CD4-positive, alpha-beta T cell treated with Interleukin-15 for 4 hours (primary cell): ENCODE results near the gene PLEK.

Experiments
- DNase-seq: peaks from one replicate; pipeline ENCODE4 v3.0.0-alpha.2; 2020; ENCODE audit warnings: low spot score

The PLEK gene

DNA sequence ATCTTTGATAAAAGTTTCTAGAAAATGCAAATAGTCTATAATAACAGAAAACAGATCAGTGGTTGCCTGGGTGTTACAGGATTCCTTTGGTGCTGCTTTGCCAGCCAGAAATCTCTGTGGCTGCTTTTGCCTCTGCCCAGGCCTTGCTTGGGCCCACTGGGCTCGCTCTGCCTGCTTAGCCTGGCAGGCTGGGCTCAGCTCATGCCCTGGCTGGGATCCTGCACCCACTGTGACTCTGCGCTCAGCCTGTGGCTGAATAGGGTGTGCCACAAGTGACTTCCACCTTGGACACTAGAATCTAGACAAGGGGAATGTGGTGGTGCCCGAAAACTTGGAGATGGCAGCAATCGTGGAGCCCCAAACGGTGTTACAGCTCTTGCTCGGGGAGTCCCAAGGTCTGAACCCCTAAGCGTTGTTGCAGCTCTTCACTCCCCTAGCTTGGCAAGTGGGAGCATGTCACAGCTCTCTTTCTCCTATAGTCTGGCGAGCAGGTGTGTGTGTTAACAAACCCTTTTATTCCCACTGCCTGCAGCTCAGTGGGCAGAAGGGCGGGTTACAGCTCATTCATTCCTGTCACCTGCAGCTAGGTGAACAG lies 51.1 kb downstream of the PLEK start:
- DNase-seq, result no peak

DNA sequence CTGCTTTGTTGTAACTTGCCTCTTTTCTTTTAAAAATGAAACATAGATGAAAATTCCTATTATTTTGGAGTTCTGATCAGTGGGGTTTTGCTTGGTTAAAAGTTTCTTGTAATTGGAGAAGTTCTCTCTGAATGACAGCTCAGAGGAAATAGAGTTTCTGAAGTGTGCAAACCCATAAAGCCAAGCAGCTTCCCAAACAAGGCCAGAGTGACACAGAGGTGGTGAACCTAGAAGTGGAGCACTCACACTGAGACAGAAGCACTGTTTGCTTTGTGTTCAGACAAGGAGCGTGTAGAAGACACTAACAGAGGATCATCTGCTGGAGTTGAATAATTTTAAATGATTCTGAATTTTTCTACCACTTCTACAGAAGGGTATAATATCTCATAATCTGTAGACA lies 52.8 kb downstream of the PLEK start:
- DNase-seq, result peak; percentile 52

DNA sequence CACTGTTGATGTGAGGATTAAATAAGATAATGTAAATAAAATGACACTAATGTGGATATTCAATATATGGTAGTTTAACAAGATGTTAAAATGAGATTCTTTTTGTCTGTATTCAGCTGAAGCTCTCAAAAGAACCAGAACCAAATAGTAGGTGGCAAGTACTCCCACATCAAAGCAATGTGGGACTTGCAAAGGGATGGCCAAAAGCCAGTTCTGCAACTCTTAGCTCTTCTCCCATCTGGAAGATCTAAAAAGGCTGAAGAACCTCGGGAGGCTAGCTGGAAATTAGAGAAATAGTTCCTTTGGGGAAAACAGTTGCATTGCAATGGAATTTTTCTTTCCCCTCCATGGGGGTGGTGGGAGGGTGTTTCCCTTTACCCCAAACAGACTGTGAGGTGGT lies 53.3 kb downstream of the PLEK start:
- DNase-seq, result no peak

DNA sequence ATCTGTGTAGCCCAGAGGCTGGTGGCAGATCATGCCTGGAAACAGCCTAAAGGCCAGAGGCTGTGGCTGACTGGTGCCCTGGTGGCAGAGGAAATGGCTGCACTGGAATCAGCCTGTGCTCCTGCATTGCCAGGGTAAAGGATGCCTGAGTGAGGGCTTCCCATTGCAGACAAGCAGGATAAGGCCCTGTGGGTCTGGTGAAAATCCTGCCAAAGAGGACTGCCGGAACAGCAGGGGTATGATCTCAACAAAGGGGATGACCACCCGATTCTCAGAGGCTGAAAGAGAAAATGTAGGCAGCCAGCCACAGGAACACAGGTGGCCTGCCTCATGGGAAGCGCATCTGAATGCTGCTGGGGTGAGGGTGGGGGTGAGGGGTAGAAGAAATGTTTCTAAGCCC lies 53.8 kb downstream of the PLEK start:
- DNase-seq, result no peak

DNA sequence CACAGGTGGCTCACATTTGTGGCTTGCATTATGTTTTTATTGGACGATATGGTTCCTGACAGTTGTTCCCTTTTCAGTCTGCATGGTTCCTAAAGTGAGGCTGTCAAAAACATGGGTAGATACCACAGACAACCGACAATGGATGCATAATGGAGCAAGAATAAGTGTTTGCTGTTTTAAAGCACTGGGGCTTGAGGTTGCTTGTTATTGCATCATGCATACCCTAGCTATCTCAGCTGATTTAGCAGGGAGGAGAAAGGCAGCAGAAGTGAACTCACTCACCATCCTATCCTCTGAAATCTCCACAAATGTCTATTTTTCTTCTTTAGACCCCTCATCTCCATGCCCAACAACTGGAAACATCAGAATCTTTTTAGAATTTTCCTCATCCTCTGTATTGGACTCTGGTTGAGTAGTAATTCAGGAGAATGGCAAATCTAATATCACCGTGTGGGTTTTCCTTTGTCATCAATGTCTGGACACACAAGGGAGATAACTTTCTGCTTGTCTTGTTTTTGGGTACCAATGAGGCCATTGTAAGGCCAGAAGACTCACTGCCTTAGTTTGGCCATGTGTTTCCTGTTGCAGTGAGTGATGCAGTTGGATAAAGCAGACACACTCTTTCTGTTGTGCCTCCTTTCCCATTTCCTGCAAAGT lies 55.3 kb downstream of the PLEK start:
- no peak for DNase-seq

DNA sequence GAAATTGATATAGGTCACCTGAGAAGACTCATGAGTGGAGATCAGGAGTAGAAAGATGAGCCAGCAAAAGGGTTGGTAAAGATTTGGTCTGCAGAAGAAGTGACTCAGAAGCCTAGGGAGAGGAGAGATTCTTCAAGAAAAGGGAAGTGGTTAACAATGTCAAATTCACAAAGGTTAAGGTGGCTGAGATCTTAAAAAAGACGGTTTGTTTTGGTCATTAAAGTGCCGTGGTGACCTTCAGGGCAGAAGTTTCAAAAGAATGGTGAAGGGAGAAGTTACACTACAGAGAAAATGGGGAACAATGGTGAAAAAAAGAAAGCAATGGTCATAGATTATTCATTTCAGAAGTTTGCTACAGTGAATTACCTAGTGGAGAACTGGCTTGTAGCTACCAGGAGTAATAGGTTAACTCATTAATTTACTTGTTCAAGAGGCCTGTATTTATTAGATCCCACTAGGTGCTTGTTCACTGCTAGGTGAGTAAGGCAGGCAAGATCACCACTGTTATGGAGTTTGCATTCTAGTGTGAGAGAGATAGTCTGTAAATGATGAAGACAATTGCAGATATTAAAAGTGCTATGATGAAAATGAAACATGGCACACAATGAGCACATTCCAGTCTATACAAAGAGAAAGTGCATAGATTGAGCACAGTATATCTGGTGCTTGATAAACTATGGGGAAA lies 59.0 kb downstream of the PLEK start:
- DNase-seq, result peak; percentile 64

DNA sequence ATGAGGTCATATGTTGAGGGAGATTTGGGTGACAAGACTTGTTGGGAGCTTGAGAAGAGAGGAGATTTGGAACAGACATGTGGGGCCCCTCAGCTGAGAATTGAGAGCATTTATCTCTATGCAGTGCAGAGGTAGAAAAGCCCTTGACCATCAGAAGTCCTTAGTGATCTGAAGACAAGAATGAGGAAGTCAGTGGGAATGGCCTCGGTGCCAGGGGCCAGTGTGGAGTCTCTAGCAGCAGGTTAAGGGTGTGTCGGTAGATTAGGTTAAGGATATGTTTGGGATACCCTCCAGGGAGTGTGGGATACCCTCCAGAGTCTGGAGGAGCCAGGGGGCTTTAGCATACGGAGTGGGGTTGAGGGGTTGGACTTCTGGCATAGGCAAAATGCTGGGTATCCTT lies 60.4 kb downstream of the PLEK start:
- DNase-seq, result no peak

DNA sequence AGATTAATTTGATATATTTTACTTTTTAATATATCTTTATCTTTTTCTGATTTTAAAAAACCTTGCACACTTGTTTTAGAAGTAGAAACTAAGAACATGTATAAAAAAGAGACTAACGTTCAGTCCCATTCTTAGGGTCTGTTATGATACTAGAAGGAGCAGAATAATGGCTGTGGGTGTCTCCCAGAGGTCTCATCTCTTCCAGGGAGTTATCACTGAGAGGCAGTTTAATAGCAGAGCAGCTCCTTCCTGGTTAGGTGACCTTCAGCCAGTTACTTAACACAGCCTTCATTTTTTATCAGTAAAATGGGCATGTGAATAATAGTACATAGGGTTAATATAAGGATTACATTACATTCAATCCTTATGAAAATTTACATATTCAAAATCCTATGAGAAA lies 61.4 kb downstream of the PLEK start:
- no peak for DNase-seq

DNA sequence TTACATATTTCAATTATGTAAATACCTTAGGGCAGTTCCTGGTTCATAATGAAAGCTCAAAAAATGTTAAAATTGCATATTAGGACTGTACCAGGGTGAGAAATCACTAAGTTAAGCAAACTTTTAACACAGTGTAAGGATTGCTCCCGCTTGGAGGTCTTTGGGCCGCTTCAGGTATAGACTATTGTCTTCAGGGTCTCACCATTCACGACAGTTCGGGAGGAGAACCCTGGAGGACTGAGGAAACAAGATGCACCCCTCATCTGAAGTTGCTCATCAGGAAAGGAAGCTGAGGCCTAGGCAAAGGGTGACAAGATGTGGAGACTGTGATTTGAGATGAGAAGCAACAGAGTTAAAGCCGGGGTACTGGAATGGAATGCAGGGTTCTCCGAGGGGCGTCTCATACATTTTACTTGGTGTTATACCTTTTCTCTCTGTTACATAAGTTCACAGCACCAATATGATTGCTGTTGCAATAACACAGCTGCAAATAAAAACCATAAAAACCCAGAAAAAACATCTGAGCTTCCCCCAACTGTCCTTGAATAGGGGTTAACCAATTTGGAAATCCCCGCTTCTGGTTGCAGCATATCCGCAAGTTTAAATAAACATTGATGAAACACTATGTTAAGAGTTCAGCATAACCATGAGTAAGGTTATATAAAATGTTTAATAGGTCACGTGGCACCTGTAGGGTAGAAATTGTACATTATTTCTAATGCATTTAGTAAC lies 61.9 kb downstream of the PLEK start:
- peak; percentile 71 for DNase-seq

DNA sequence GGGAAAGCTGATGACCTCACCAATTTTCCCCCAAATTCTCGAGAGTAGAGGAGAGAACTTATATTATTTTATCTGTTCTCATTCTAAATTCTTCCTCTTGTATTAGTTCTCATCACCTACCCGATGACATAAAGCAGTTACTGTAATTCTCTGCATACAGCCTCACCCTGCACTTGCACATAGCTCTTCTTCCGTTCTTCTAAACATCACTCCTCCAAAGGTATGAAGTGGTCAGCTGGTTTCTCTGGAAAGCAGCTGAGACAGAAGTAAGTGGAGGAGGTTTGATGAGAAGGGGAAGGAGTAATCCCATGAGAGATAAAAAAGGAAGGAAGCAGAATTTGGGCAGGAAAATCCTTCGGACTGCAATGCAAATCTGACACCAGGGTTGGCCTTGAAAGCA lies 63.0 kb downstream of the PLEK start:
- DNase-seq, result no peak

DNA sequence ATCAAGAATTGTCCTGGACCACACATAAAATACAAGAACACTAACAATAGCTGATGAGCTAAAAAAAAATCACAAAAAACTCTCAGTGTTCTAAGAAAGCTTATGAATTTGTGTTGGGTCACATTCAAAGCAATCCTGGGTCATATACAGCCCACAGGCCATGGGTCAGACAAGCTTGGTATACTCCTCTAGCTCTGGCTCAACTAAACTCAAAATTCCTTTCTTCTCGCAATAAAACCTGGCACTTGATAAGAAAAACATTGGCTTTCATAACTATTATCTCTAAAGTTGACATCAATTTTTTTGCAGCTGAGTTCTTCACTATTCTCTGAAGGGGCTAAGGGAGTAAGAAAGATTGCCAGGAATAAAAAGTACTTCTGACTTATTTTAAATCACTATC lies 63.7 kb downstream of the PLEK start:
- no peak for DNase-seq

DNA sequence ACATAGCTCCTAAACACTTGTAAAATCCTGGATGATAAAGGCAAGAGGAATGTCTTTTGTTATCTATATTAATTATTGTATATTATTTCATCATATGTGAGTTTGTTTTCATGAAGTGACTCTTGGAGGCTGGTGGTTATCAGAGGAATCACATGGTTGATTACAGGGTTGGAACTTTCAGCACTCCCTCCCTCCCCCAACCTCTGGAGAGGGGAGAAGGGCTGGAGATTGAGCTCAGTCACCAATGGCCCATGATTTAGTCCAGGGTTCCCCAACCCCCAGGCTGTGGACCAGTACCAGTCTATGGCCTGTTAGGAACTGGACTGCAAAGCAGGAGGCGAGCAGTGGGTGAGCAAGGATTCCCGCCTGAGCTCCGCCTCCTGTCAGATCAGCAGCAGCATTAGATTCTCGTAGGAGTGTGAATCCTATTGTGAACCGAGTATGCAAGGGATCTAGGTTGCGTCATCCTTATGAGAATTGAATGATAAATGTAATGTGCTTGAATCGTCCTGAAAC lies 64.3 kb downstream of the PLEK start:
- no peak for DNase-seq

DNA sequence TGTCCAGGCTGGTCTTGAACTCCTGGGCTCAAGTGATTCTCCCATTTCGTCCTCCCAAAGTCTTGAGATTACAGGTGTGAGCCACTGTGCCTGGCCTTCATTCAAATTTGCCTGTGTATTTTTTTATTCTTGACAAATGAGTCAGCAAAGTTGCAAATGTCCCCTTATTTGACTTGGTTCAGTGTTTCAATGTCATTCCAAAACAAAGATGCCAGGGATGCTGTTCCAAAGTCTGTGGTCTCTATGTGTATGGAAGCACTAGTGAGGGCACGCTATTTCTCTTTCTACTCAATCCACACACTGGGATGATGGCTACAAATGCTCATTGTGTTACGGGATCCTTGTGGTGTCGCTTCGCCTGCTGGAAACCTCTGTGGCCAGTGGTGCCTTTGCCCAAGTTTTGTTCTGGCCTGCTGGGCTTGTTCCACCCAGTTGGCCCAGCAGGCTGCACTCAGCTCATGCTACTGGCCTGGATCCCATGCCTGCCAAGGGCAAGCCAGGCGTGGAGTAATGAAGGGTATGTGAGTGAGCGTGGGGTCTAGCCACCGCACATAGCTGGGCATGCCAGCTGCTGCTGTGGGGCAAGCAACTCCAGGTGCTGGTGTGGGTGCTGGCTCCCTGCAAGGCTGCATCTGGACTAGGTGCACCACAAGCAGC lies 66.4 kb downstream of the PLEK start:
- DNase-seq, result no peak

DNA sequence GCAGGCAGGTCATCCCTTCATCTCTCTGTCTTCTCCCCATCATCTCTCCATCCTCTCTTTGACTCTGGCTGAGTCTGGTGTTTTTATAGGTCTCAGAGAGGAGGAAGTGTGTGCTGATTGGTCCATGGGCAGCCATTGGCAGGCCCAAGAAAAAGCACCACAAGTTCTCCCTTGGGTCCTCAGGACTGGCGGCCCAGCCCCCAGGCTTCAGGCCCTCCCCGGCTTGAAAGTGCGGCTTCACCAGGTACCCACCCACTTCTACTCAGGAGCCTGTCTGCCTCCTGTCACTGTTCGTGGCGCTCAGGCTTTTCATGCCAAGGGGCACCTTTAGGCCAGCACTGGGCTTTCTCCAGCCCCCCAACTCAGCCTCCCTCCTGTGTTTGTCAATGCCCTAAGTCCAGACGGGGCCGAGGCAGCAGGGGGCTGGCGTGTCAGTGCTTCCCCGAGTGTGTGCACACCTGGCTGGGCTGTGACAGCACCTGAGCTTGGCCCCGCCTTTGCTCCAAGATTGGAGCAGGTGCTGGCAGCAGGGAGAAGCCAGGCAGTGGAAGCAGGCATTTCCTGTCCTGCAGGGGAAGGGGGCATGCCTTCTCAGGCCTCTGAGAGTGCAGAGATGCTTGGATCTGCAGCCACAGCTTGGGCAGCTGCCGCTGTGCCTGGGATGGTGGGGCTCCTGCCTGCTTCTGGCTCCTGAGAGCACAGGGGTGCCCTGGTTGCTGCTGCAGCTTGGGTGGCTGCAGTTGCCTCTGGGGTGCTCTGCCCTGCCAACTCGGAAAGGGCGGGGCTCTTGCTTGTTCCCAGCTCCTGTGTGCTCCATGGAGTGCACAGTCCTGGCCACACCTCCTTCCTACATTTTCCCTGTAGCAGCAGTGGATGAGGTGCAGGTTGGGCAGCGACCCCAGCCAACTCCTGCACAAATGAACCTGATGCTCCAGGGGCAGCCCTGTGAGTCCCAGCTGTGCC lies 67.9 kb downstream of the PLEK start:
- DNase-seq, result no peak

DNA sequence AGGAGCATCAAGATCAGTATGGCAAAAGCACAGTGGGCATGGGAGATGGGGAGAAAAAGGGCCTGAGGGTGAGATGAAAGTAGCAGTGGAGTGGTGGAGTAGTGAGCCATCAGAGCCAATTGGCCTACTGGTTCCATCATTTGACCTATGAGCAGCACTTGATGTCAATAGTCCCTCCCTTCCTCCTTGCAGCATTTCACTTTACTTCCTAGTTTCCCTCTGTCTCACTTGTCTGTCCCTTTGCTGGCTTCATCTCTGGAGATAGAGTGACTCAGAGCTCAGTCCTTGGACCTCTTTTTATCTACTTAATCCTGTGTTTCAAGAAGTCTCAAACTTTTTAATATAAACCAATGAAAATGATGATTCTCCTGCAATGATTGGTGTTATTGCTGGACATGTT lies 69.9 kb downstream of the PLEK start:
- DNase-seq, result no peak

DNA sequence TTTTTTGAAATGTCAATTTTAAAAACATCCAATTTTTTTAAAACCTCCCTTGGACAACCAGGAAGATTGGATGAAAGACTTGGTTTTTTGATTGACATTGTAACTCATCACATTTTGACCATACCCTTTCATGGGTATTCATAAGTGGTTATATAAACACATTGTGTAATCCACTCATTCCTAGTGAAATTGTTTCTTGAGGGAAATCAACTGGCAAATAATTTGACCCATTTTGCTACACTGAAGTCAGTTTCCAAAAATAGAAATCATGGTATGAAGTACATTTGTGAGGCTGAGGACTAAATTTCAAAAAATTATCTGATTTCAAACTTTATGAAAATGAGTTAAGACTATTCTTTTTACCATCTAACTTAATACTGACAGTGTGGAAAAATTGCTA lies 70.5 kb downstream of the PLEK start:
- no peak for DNase-seq

DNA sequence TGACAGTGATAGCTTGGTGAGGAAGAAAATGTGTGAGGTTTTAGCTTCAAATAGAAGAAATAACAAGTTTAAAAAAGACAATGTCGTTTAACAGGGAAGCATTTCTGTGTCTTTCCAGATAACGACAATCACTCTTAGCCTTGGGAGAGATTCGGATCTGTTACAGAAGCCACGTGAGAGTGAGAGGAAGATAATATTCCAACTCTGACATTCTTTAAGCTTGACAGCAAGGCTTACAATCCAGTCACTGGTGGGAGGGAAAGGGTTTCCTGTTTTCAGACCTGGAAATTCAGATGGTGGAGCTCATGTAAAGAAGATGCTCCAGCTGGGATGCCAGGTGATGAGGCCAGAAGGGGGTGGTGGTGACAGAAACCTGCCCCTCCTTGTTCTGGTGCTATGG lies 71.2 kb downstream of the PLEK start:
- DNase-seq, result no peak

DNA sequence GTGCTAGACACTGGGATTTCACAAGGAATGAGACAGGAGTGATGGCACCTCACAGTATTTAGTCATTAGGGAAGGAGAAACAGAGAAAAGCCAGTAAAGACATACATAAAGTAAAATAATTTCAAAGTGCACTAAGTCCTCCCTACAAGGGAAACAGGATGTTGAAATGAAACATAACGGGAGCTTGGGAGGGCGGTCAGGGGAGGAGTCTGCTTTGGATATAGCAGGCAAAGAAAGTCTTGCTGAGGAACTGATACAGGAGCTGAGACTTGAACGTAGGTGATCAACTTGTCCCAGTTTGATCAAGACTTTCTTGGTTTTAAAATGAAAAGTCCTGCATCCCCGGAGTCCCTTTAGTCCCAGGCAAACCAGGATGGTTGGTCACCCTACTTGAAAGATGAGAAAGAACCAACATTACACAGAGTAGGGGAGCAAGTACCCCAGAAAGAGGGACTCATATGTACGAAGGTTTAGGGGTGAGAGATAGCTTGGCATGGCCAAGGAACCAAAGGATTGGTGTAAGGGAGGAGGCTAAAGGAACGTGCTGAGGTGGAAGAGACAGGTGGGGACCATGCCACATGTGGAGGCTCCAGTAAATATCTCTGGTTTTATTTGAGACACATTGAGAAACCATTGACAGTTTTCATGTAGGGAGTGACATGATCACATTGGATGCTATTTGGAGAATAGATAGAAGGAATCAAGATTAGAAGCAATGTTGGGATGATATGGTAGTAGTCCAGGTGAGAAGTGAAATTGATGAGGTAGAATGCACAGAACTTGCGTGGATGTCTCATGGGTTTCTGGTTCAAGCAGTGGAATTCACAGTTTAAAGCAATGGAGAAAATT lies 73.6 kb downstream of the PLEK start:
- DNase-seq, result no peak

DNA sequence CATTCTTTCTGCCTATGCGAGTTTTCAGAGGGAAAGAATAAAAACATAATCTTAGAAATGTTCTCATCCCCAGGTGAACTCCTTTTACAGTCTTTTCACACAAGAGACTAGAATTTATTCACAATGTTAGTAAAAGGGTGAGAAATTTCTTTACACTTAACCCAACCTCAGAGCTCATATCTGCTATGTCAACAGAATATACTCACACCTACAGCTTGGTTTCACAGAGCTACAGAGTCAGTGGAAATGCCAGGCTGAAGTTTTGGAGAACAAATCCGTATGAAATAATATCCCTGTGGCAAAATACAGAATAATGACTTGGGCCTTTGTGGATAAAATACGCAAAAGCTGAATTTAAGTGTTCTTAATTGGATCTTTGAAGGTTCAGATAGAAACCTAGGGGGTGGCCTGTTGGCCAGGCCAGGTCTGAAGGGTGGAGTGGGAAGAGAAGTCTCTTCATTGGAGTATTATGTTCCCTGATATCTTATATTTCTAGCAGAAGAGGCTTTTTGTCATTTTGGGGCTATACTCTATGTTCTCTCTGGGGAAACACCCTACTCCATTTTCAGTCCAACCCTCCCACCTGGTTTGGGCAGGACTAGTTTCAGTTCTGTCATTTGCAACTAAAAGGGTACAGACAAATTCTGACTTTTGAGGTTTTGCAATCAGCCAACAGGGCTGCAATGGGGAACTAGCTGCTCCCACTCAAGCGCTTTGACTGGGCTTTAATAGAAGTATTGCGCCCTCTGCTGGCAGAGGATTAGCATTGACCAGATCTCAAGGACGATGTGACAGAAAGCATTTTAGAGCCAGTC lies 76.3 kb downstream of the PLEK start:
- peak; percentile 92 for DNase-seq
